HepG2 (cell line): ENCODE data around the gene SLC4A11. TPM values are rescaled to one million over a fixed set of nuclear protein-coding genes. Genes with fewer than 3 reads are reported as not detected.

Source experiments
- AKAP8 ChIP-seq: sonication (generic); formaldehyde crosslinking; IDR thresholded peaks from 2 replicates; pipeline ENCODE4 v1.5.1; 2020; ENCODE audit warnings: mild to moderate bottlenecking, missing genetic modification reagents
- BATF2 ChIP-seq: sonication (generic); formaldehyde crosslinking; IDR thresholded peaks from 2 replicates; pipeline ENCODE4 v1.8.0; 2022; ENCODE audit warnings: mild to moderate bottlenecking, missing genetic modification reagents, moderate library complexity
- KDM1A ChIP-seq: IDR thresholded peaks from 2 replicates; pipeline ENCODE4 v1.6.1; 2016; ENCODE audit warnings: missing compliant biosample characterization
- MED13 ChIP-seq: sonication (generic); formaldehyde crosslinking; IDR thresholded peaks from 2 replicates; pipeline ENCODE4 v1.5.0; 2020; ENCODE audit warnings: missing genetic modification reagents
- NCOA1 ChIP-seq: sonication (generic); formaldehyde crosslinking; IDR thresholded peaks from 2 replicates; pipeline ENCODE4 v1.9.0; 2021; ENCODE audit warnings: missing genetic modification reagents
- NFYB ChIP-seq: sonication (generic); formaldehyde crosslinking; IDR thresholded peaks from 2 replicates; pipeline ENCODE4 v1.4.0; 2020; ENCODE audit warnings: missing genetic modification reagents
- SP2 ChIP-seq: sonication (generic); formaldehyde crosslinking; IDR thresholded peaks from 2 replicates; pipeline ENCODE4 v1.5.1; 2020; ENCODE audit warnings: mild to moderate bottlenecking, missing genetic modification reagents
- ZNF24 ChIP-seq: fragments of 450-650 bp; IDR thresholded peaks from 2 replicates; pipeline ENCODE4 v1.6.1; 2017; ENCODE audit warnings: antibody characterized with exemption, mild to moderate bottlenecking
- ZNF574 ChIP-seq: sonication (generic); formaldehyde crosslinking; IDR thresholded peaks from 2 replicates; pipeline ENCODE4 v1.4.0; 2020; ENCODE audit warnings: missing genetic modification reagents
- ZNF678 ChIP-seq: sonication (generic); formaldehyde crosslinking; IDR thresholded peaks from 2 replicates; pipeline ENCODE4 v1.4.0; 2020; ENCODE audit warnings: mild to moderate bottlenecking, missing genetic modification reagents
- polyA plus RNA-seq, 8 experiments: library from polyadenylated mRNA; depleted of rRNA in 3 of 8; stranded (reverse) in 7 of 8; unstranded in 1 of 8; fragments of >200 nt; fragmentation: Illumina TruSeq in 4 of 8; extraction: Trizol in 4 of 8; gene quantifications; 2 replicates each; pipeline versions ENCODE4 v1.2.1 to v1.2.3, GENCODE V29; 2011 to 2016; ENCODE audit warnings: low read depth in 4 of 8, missing spikeins in 1 of 8, mixed read lengths in 1 of 8; ENCODE audit not compliant: insufficient read depth in 1 of 8
- total RNA-seq, 5 experiments: library from RNA; depleted of rRNA; stranded (reverse); fragments of >200 nt; fragmentation: Illumina TruSeq; extraction: Trizol; gene quantifications; 2 replicates each; pipeline ENCODE4 v1.2.3, GENCODE V29; 2016; ENCODE audit warnings: low read depth in 1 of 5
- TF ChIP-seq, protein P1 (sequence below): sonication (generic); formaldehyde crosslinking; IDR thresholded peaks from 2 replicates; pipeline ENCODE4 v1.8.1; 2022; ENCODE audit warnings: low read depth, mild to moderate bottlenecking, missing genetic modification reagents
- TF ChIP-seq, protein P2 (sequence below): sonication (generic); formaldehyde crosslinking; IDR thresholded peaks from 2 replicates; pipeline ENCODE4 v1.4.0; 2020; ENCODE audit warnings: missing genetic modification reagents, borderline replicate concordance
- TF ChIP-seq, protein P3 (sequence below), 2 experiments: sonication (generic) in 1 of 2; formaldehyde crosslinking in 1 of 2; IDR thresholded peaks; 2 replicates each; pipeline versions ENCODE4 v1.4.0 to v1.6.1; 2016 to 2020; ENCODE audit warnings: borderline replicate concordance in 1 of 2, low read depth in 1 of 2, mild to moderate bottlenecking in 1 of 2, missing genetic modification reagents in 1 of 2

Gene SLC4A11
- total and polyA plus RNA-seq, 2 of the 13 experiments (the other 11 are each of a cell fraction or from before 2014, with no cell fraction given): 3.9 to 27.0 TPM

DNA sequence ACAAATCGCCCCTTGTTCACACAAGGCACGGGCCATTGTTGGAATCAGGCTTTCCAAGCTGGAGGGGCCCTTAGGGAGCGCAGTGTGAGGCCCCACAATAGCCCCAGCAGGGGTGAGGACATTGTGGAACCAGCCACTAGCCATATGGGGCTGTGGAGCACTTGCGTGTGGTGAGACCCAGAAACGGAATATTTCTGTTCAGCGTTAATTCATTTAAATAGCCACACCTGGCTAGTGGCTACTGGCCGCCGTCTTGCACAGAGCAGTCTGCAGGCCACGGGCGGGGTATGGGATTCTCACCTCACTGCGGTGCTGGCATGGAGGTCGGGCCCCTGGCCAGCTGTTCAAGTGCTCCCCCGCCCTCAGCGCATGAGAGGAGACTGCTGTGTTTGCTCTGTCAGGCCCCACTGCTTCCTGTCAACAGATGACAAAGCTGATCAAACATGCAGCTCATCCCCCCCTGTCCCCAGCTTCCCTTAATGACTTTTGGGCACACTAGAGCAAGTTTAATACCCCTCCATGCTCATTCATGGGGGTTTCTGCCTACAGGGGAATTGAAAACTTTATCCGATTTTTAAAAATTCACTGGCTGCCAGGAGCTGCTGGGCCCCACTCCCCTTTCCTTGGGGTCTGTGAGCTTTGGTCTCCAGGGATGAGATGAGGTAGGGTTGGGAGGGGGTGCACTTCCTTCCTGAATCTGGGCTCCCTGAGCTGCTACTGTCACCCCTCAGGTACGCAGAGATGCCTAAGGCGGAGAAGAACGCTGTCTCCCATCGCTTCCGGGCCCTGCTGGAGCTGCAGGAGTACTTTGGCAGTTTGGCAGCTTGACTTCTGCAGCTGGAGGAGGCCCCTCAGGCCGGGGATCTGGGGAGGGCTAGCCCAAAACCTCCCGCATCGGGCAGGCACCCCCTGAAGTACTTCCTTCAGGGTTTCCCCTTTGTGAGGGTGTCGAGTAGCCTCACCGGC, 16.1 kb downstream of the SLC4A11 start (continued):
- TF ChIP-seq ZNF678 (CRISPR knock-in tag) (peak; percentile 97), KDM1A (CRISPR knock-in tag) (peak; percentile 60), BATF2 (CRISPR knock-in tag) (0 out of 2 replicates have a peak, but pooled peaks have one; percentile 74), ZNF24 (no peak), NFYB (CRISPR knock-in tag) (no peak; the same call in 1 of the 2 replicates), AKAP8 (CRISPR knock-in tag) (peak; percentile 86; the same call in 1 of the 2 replicates), ZNF574 (CRISPR knock-in tag) (peak; percentile 91), SP2 (CRISPR knock-in tag) (peak; percentile 53), NCOA1 (CRISPR knock-in tag) (peak; percentile 93; the same call in 1 of the 2 replicates), MED13 (peak; percentile 50; the same call in 1 of the 2 replicates)
- TF ChIP-seq, protein P1, sequence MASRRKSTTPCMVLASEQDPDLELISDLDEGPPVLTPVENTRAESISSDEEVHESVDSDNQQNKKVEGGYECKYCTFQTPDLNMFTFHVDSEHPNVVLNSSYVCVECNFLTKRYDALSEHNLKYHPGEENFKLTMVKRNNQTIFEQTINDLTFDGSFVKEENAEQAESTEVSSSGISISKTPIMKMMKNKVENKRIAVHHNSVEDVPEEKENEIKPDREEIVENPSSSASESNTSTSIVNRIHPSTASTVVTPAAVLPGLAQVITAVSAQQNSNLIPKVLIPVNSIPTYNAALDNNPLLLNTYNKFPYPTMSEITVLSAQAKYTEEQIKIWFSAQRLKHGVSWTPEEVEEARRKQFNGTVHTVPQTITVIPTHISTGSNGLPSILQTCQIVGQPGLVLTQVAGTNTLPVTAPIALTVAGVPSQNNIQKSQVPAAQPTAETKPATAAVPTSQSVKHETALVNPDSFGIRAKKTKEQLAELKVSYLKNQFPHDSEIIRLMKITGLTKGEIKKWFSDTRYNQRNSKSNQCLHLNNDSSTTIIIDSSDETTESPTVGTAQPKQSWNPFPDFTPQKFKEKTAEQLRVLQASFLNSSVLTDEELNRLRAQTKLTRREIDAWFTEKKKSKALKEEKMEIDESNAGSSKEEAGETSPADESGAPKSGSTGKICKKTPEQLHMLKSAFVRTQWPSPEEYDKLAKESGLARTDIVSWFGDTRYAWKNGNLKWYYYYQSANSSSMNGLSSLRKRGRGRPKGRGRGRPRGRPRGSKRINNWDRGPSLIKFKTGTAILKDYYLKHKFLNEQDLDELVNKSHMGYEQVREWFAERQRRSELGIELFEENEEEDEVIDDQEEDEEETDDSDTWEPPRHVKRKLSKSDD: peak; percentile 96
- TF ChIP-seq, protein P2, sequence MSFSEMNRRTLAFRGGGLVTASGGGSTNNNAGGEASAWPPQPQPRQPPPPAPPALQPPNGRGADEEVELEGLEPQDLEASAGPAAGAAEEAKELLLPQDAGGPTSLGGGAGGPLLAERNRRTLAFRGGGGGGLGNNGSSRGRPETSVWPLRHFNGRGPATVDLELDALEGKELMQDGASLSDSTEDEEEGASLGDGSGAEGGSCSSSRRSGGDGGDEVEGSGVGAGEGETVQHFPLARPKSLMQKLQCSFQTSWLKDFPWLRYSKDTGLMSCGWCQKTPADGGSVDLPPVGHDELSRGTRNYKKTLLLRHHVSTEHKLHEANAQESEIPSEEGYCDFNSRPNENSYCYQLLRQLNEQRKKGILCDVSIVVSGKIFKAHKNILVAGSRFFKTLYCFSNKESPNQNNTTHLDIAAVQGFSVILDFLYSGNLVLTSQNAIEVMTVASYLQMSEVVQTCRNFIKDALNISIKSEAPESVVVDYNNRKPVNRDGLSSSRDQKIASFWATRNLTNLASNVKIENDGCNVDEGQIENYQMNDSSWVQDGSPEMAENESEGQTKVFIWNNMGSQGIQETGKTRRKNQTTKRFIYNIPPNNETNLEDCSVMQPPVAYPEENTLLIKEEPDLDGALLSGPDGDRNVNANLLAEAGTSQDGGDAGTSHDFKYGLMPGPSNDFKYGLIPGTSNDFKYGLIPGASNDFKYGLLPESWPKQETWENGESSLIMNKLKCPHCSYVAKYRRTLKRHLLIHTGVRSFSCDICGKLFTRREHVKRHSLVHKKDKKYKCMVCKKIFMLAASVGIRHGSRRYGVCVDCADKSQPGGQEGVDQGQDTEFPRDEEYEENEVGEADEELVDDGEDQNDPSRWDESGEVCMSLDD: peak; percentile 79; the same call in 1 of the 2 replicates
- TF ChIP-seq, protein P3, sequence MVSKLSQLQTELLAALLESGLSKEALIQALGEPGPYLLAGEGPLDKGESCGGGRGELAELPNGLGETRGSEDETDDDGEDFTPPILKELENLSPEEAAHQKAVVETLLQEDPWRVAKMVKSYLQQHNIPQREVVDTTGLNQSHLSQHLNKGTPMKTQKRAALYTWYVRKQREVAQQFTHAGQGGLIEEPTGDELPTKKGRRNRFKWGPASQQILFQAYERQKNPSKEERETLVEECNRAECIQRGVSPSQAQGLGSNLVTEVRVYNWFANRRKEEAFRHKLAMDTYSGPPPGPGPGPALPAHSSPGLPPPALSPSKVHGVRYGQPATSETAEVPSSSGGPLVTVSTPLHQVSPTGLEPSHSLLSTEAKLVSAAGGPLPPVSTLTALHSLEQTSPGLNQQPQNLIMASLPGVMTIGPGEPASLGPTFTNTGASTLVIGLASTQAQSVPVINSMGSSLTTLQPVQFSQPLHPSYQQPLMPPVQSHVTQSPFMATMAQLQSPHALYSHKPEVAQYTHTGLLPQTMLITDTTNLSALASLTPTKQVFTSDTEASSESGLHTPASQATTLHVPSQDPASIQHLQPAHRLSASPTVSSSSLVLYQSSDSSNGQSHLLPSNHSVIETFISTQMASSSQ (IDR thresholded peaks at IDR 0.05; ENCODE audit: low read depth): peak; percentile 69
- TF ChIP-seq, protein P3 (CRISPR knock-in tag; IDR thresholded peaks at IDR 0.05; ENCODE audit: borderline replicate concordance): peak; percentile 92
